Stimulated activated memory B cell treated with anti-CD40 and anti-IgM and Interleukin-4, amounts not matched to agents 10 μg/mL and 1 μg/mL and 100 μg/mL, for 72 hours (primary cell): ENCODE results near the gene OR1D5.
"Not testable (repeated sequence)": the region's sequence is repeated elsewhere in the genome, so short reads cannot be mapped to it uniquely, and the experiment has no call there.

Experiments used
- ATAC-seq: fragments of 150-1000 bp; cut with Tn5 transposase; 2 replicates; pipeline ENCODE4 v1.10.0; 2021
- H3K27ac Mint-ChIP-seq: one replicate; pipeline ENCODE4 v1.8.0; 2022; ENCODE audit warnings: mild to moderate bottlenecking, mixed read lengths
- H3K27me3 Mint-ChIP-seq: one replicate; pipeline ENCODE4 v1.8.0; 2022; ENCODE audit warnings: mixed read lengths
- H3K36me3 Mint-ChIP-seq: one replicate; pipeline ENCODE4 v1.8.0; 2022; ENCODE audit warnings: mixed read lengths
- H3K4me1 Mint-ChIP-seq: one replicate; pipeline ENCODE4 v1.8.0; 2022; ENCODE audit warnings: mixed read lengths
- H3K4me3 Mint-ChIP-seq: one replicate; pipeline ENCODE4 v1.8.0; 2022; ENCODE audit warnings: mild to moderate bottlenecking, moderate library complexity, mixed read lengths
- H3K9me3 Mint-ChIP-seq: one replicate; pipeline ENCODE4 v1.8.0; 2022; ENCODE audit warnings: mixed read lengths

Gene OR1D5

GRCh38 chr17:3035968-3036280 is 27.5 kb downstream of the OR1D5 start:
- Mint-ChIP-seq H3K36me3 (peaks cover 2% of the 10 kb centered on the region), H3K27me3 (peaks cover 44% of the 10 kb centered on the region), H3K4me1 (peaks cover 16% of the 10 kb centered on the region), H3K9me3 (no peaks in the 10 kb centered on the region), H3K4me3 (no peak overlapping the region), H3K27ac (no peak overlapping the region)
- ATAC-seq: no peak

DNA sequence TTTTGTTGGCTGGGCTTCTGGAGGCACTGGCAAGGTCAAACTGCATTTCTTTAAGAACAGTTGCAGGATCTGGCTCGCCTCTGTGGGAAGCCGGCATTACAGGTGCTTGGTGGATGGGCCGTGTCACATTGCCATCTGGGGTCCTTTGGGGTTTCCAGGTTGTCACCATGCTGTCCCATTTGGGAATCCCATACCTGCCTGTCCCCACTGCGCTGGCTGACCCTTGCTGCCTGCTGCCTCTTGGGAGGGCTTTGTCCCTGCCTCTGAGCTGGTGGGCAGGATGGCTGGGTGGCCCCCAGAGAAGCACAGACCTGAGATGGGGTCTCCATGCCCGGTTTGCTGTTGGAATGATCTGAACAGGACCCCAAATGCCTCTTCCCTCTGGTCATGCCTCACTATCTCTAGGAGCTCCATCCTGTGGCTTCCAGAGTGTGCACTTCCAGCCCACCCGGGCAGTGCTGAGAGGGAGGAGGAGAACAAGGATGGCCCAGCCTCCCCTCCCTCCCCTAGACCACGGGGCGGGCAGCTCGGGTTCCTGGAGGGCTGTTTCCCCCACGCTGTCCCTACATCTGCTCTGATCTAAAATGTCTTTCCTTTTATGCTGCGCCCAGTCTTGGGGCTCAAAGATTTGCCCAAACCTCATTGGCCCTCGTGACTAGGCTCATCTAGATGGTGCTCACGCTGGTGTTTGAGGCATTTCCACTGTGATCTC is 28.0 kb downstream of the OR1D5 start:
- H3K4me1 Mint-ChIP-seq: peaks cover 16% of the 10 kb centered on the region
- H3K27ac Mint-ChIP-seq: no peak overlapping the region
- no peak overlapping the region for H3K4me3 Mint-ChIP-seq
- ATAC-seq: no peak
- H3K9me3 Mint-ChIP-seq: no peaks in the 10 kb centered on the region
- peaks cover 7% of the 10 kb centered on the region for H3K36me3 Mint-ChIP-seq
- peaks cover 39% of the 10 kb centered on the region for H3K27me3 Mint-ChIP-seq

- Mint-ChIP-seq H3K9me3 (no peaks in the 10 kb centered on the region), H3K36me3 (peaks cover 9% of the 10 kb centered on the region), H3K4me3 (no peak overlapping the region), H3K27ac (no peak overlapping the region), H3K4me1 (peaks cover 8% of the 10 kb centered on the region), H3K27me3 (peaks cover 31% of the 10 kb centered on the region)
- no peak for ATAC-seq
Observed at GRCh38 chr17:3034578-3034920, 28.9 kb downstream of the OR1D5 start.

DNA sequence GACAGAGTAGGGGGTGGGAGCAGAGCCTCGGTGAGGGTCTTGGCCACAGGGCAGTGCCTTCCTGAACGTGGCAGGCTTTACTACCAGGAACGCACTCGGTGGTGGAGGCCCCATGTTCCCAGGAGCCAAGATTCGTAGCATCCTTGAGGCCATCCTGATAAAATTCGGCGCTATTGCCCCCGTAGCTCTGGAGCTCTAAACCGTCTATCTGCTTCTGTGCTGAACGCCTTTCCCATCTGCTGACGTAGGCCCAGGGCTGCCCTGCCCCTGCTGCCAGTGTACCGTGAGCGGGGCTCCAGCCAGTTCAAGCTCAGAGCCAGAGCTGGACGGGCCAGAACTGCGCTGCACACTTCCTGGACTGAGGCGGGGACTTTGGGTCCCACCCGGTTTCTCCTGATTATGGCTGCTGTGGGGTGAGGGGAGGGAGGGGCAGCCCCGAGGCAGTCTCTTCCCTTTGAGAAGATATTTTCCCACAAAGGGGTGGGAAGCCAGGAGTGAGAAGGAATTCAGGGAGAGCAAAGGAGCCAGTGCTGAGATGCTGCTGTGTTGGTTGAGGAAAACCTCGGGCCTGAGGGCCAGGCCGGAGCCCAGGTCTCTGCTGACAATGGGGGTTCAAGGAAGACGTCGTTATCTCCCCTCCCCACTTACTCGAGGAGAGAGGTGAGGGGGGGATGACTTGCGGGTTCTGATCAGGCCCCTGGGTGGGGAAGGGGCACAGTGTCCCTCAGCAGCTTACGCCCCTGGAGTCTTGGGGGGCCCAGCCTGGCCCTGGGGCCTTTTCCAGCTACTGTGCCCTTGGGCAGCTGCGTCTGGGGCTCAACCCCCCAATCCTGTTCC is 29.4 kb downstream of the OR1D5 start:
- no peak overlapping the region for H3K27ac Mint-ChIP-seq
- H3K27me3 Mint-ChIP-seq: peaks cover 25% of the 10 kb centered on the region
- no peak overlapping the region for H3K4me3 Mint-ChIP-seq
- ATAC-seq: no peak
- no peaks in the 10 kb centered on the region for H3K9me3 Mint-ChIP-seq
- peaks cover 15% of the 10 kb centered on the region for H3K36me3 Mint-ChIP-seq
- H3K4me1 Mint-ChIP-seq: peaks cover 2% of the 10 kb centered on the region

- H3K27ac Mint-ChIP-seq: no peak overlapping the region
- peaks cover 22% of the 10 kb centered on the region for H3K36me3 Mint-ChIP-seq
- H3K9me3 Mint-ChIP-seq: no peaks in the 10 kb centered on the region
- H3K4me3 Mint-ChIP-seq: no peak overlapping the region
- ATAC-seq: no peak
- no peaks in the 10 kb centered on the region for H3K4me1 Mint-ChIP-seq
- H3K27me3 Mint-ChIP-seq: peaks cover 21% of the 10 kb centered on the region
Observed at GRCh38 chr17:3033248-3033640, 30.2 kb downstream of the OR1D5 start.

GRCh38 chr17:3032258-3033247 is 30.9 kb downstream of the OR1D5 start:
- H3K27ac Mint-ChIP-seq: no peak overlapping the region
- no peaks in the 10 kb centered on the region for H3K9me3 Mint-ChIP-seq
- H3K36me3 Mint-ChIP-seq: peaks cover 29% of the 10 kb centered on the region
- ATAC-seq: peak; percentile 24
- H3K4me3 Mint-ChIP-seq: no peak overlapping the region
- H3K27me3 Mint-ChIP-seq: peaks cover 21% of the 10 kb centered on the region
- H3K4me1 Mint-ChIP-seq: no peaks in the 10 kb centered on the region

DNA sequence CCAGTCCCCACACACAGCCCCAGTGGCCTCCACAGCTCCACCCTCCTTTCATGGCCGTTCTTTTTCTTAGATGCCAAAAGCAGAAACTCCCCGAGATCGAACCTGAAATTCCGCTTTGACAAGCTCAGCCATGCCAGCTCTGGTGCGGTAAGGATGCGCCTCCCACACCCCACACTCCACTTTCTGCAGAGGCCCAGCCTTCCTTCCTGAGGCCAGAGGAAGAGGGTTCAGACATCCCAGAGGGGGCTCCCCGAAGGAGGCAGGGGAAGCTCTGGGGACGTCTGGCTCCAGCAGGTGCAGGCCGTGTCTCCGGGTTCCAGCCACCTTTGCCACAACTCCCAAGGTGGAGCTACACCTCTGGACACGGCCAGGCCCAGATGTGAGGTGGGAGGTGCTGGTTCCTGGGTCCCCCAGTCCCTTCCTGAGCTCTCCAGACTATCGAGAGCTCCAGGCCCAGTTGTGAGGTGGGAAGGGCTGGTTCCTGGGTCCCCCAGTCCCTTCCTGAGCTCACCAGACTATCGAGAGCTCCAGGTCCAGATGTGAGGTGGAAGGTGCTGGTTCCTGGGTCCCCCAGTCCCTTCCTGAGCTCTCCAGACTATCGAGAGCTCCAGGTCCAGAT is 32.4 kb downstream of the OR1D5 start:
- H3K27me3 Mint-ChIP-seq, H3K27ac Mint-ChIP-seq, ATAC-seq, H3K4me3 Mint-ChIP-seq, H3K9me3 Mint-ChIP-seq, H3K4me1 Mint-ChIP-seq: not testable (repeated sequence)
- H3K36me3 Mint-ChIP-seq: peaks cover 45% of the 10 kb centered on the region

DNA sequence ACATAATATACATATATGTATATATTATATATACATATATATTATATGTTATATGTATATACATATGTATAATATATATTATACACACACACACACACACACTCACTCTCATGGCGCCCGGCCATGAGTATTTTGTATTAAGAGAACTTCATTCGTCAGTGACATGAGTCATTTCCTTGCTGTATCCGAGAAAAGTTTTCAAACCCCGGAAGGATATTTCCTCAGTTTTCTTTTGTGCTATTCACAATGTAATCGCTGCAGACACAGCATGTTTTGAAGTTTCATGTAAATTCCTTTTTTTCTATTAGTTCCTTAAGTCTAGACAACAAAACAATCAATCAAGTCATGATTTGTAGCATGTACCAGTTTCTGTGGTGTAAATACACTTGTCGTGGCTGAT is 33.3 kb downstream of the OR1D5 start:
- Mint-ChIP-seq H3K27ac (no peak overlapping the region), H3K4me1 (no peaks in the 10 kb centered on the region), H3K36me3 (peaks cover 49% of the 10 kb centered on the region), H3K9me3 (no peaks in the 10 kb centered on the region), H3K27me3 (peaks cover 1% of the 10 kb centered on the region), H3K4me3 (no peak overlapping the region)
- no peak for ATAC-seq

- no peak for ATAC-seq
- Mint-ChIP-seq H3K27ac (no peak overlapping the region), H3K36me3 (peaks cover 49% of the 10 kb centered on the region)
Observed at GRCh38 chr17:3029213-3029913, 34.0 kb downstream of the OR1D5 start.

DNA sequence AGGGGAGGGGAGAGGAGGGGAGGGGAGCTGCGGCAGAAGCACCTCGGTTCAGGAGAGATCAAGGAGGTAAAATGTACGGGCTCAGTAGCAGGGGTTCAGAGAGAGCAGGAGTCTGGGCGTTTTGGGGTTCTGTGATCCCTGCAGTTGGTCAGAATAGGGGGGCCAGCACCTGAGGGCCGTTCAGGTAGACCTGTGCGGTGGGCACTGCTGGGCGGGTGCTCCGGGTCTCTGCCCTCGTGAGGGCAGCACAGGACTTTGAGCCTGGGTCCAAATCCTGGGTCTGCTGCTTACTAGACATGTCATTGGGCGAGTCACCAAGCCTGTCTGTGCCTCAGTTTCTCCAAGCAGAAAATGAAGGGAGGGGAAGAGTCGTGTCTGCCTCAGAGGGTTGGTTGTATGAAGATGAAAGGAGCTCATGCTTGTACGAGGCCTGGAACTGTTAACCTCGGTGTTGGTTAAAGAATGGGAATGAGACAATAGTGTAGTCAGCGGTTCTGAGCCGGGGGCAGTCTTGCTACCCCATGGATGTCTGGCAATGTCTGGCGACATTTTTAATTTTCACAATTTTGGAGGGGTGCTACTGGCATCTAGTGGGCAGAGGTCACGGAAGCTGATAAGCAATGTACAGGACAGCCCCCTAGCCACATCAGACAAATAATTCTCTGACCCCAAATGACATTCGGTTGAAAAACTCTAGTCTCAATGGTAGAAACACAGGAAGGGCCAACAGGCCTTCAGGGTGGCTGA is 35.4 kb downstream of the OR1D5 start:
- Mint-ChIP-seq H3K4me3 (no peak overlapping the region), H3K4me1 (no peaks in the 10 kb centered on the region), H3K9me3 (peaks cover 8% of the 10 kb centered on the region), H3K36me3 (peaks cover 61% of the 10 kb centered on the region), H3K27me3 (no peaks in the 10 kb centered on the region), H3K27ac (no peak overlapping the region)
- ATAC-seq: no peak

More at GRCh38 chr17:3029213-3029913, 34.0 kb downstream of the OR1D5 start:
- no peaks in the 10 kb centered on the region for H3K27me3 Mint-ChIP-seq
- H3K9me3 Mint-ChIP-seq: no peaks in the 10 kb centered on the region
- H3K4me3 Mint-ChIP-seq: no peak overlapping the region
- no peaks in the 10 kb centered on the region for H3K4me1 Mint-ChIP-seq

DNA sequence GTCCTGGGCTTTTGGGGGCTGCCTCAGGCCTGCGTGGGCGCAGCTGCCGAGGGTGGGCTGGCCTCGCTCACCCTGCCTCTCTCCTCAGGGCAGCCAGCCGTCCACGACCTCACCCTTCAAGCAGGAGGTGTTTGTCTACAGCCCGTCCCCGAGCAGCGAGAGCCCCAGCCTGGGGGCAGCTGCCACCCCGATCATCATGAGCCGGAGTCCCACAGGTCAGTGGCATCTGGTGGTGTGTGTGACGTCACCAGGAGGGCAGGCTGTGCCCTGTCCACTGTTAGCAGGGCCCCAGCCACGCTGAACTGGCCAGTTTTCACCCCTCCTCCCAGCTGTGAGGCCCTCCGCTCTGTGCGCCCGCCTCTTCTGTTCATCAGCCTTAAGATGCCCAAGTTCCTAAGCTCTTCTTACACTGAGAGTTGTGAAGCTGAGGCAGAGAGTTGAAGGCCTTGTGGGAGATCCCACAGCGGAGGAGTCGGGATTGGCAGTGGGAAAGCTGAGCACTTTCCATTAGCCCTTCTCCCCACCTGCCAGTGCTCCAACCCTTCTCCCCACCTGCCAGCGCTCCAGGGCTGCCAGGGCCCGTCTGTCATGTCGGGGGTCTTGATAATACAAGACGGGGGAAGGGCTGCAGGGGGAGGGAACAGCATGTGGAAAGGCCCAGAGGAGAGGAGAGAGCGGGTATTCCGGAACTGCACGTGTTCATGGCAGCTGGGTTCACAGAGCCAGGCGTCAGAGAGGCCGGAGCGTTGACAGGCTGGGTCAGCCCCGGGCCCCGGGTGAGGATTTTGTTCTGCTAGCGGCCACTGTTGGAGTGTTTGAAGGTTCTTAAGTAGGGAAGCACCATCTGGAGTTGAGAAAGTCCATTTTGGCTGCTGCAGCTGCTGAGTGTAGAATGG is 36.3 kb downstream of the OR1D5 start:
- H3K4me1 Mint-ChIP-seq: no peaks in the 10 kb centered on the region
- H3K4me3 Mint-ChIP-seq: no peak overlapping the region
- H3K27me3 Mint-ChIP-seq: no peaks in the 10 kb centered on the region
- no peak for ATAC-seq
- H3K36me3 Mint-ChIP-seq: peaks cover 70% of the 10 kb centered on the region
- no peak overlapping the region for H3K27ac Mint-ChIP-seq
- peaks cover 14% of the 10 kb centered on the region for H3K9me3 Mint-ChIP-seq

- Mint-ChIP-seq H3K4me1 (no peaks in the 10 kb centered on the region), H3K36me3 (peaks cover 78% of the 10 kb centered on the region), H3K27ac (no peak overlapping the region), H3K9me3 (peaks cover 14% of the 10 kb centered on the region), H3K27me3 (no peaks in the 10 kb centered on the region), H3K4me3 (no peak overlapping the region)
- ATAC-seq: no peak
Observed at GRCh38 chr17:3026125-3026855, 37.1 kb downstream of the OR1D5 start.
